GM23248 (cell line): ENCODE results near the gene NUDT14.

ENCODE experiments used
- EZH2 ChIP-seq: fragments of 200-600 bp; sonication (generic); IDR thresholded peaks from 2 replicates; pipeline ENCODE4 v1.6.1; 2018; ENCODE audit warnings: antibody characterized with exemption, mild to moderate bottlenecking; ENCODE audit not compliant: insufficient read depth, poor library complexity, severe bottlenecking
- EZH2phosphoT487 ChIP-seq: fragments of 200-600 bp; sonication (generic); IDR thresholded peaks from 2 replicates; pipeline ENCODE4 v1.6.1; 2018; ENCODE audit warnings: antibody characterized with exemption, moderate library complexity, mild to moderate bottlenecking, low read depth; ENCODE audit not compliant: insufficient read depth

DNA sequence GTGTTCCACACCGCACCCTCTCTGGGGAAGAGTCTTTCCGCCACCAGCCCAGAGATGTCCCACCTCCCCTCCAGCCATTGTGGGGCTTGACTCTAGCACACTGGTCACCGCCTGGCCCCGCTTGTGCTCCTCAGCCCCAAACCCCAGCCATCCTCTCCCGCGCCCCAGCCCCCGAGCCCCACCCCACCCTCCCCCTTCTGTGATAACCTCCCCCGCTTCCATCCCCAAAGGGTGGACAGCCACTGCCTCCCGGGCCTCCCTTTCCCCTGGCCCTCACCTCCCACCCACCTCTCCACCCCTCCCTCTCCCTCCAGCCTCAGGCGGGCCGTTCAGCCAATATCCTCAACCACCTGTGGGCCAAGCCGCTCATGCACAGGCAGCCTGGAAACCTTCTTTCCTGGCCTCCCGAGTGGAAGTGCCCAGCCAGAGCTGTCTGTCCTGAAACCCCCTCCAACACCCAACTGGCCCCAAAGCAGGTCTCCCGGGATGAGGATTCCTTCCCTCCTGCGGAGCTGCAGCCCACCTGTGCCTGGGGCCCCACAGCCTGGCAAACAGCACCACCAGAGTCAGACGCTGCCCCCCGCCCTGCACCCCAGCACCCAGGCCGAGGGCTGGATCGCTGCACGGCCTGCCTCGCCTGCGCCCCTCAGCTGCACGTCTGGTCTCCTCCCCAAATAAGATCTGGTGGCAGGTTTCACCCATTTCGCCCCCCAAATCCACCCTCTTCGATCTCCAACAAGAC, 27.1 kb upstream of the NUDT14 start:
- TF ChIP-seq EZH2 (no peak), EZH2phosphoT487 (no peak)
